ENCODE data around the gene SSBP4. TPM values are rescaled to one million over a fixed set of nuclear protein-coding genes. Genes with fewer than 3 reads are reported as not detected.
"Not testable (repeated sequence)": the region's sequence is repeated elsewhere in the genome, so short reads cannot be mapped to it uniquely, and the experiment has no call there.

Gene SSBP4
- 100 to 1,000 TPM in 1 of 4 donors, 10 to 100 TPM in 3; 68.0 to 128 (median 79.4) TPM for polyA plus RNA-seq (ENCODE audit: insufficient read length in 4 of 4)

- no peak for DNase-seq (ENCODE audit: low read depth in 4 of 4, low spot score in 3 of 4)
These were observed at the start of gene SSBP4 for GRCh38 chr19:18419195-18419698. SSBP4 (plus strand) TSS chr19:18419398; CDS start chr19:18419649, 251 bp downstream.

GRCh38 chr19:18373407-18373891, 45.7 kb upstream of the SSBP4 start:
- DNase-seq (ENCODE audit: low read depth in 4 of 4, low spot score in 3 of 4): no peak

GRCh38 chr19:18373892-18374629, 45.1 kb upstream of the SSBP4 start:
- DNase-seq (ENCODE audit: low read depth in 4 of 4, low spot score in 3 of 4): peak; percentile 67 to 83 (median 77)

- DNase-seq (ENCODE audit: low read depth in 4 of 4, low spot score in 3 of 4): no peak
These were observed 42.2 kb upstream of the SSBP4 start for GRCh38 chr19:18377026-18377425.

- no peak for DNase-seq (ENCODE audit: low read depth in 4 of 4, low spot score in 3 of 4)
These were observed 39.1 kb upstream of the SSBP4 start for GRCh38 chr19:18379803-18380747.

- no peak for DNase-seq (ENCODE audit: low read depth in 4 of 4, low spot score in 3 of 4)
These were observed 38.4 kb upstream of the SSBP4 start for GRCh38 chr19:18380843-18381242.

GRCh38 chr19:18383622-18384021, 35.6 kb upstream of the SSBP4 start:
- not testable (repeated sequence) for DNase-seq (ENCODE audit: low read depth in 4 of 4, low spot score in 3 of 4)

- no peak for DNase-seq (ENCODE audit: low read depth in 4 of 4, low spot score in 3 of 4)
These were observed 34.4 kb upstream of the SSBP4 start for GRCh38 chr19:18384775-18385174.

- DNase-seq (ENCODE audit: low read depth in 4 of 4, low spot score in 3 of 4): no peak
These were observed 33.9 kb upstream of the SSBP4 start for GRCh38 chr19:18385359-18385674.

GRCh38 chr19:18385675-18386542, 33.3 kb upstream of the SSBP4 start, which contains the start of gene GDF15:
GDF15 (plus strand) TSS chr19:18386158; CDS start chr19:18386190, 32 bp downstream.
- peak in 1 of 4 donors; percentile 52 for DNase-seq (ENCODE audit: low read depth in 4 of 4, low spot score in 3 of 4)

- DNase-seq (ENCODE audit: low read depth in 4 of 4, low spot score in 3 of 4): no peak
These were observed 32.5 kb upstream of the SSBP4 start for GRCh38 chr19:18386543-18387271.

GRCh38 chr19:18388100-18388959, 30.9 kb upstream of the SSBP4 start:
- peak in 2 of 4 donors; percentile 69 to 76 for DNase-seq (ENCODE audit: low read depth in 4 of 4, low spot score in 3 of 4)

GRCh38 chr19:18388960-18389725, 30.1 kb upstream of the SSBP4 start:
- no peak for DNase-seq (ENCODE audit: low read depth in 4 of 4, low spot score in 3 of 4)

- DNase-seq (ENCODE audit: low read depth in 4 of 4, low spot score in 3 of 4): no peak
These were observed 29.5 kb upstream of the SSBP4 start for GRCh38 chr19:18389726-18390064.

GRCh38 chr19:18390065-18390907, 28.9 kb upstream of the SSBP4 start:
- DNase-seq (ENCODE audit: low read depth in 4 of 4, low spot score in 3 of 4): no peak

GRCh38 chr19:18391509-18392075, 27.6 kb upstream of the SSBP4 start:
- no peak for DNase-seq (ENCODE audit: low read depth in 4 of 4, low spot score in 3 of 4)

GRCh38 chr19:18392417-18392816, 26.8 kb upstream of the SSBP4 start:
- DNase-seq (ENCODE audit: low read depth in 4 of 4, low spot score in 3 of 4): no peak
